NOMO-1 treated with DMSO at 0.1 percent for 48 hours (cell line): ENCODE results near the gene OSBPL6.

Experiments used
- DNase-seq: peaks from one replicate; lab custom pipeline; 2025; ENCODE audit not compliant: unreplicated experiment; lab: John Stamatoyannopoulos, UW

The OSBPL6 gene

GRCh38 chr2:178426388-178426787, 232.1 kb downstream of the OSBPL6 start:
- DNase-seq, result no peak

- no peak for DNase-seq
These were observed 233.1 kb downstream of the OSBPL6 start for GRCh38 chr2:178427458-178427857.

GRCh38 chr2:178428396-178428806, 234.1 kb downstream of the OSBPL6 start:
- DNase-seq, result no peak

- no peak for DNase-seq
These were observed 235.0 kb downstream of the OSBPL6 start for GRCh38 chr2:178429336-178429735.

GRCh38 chr2:178436662-178437061, 242.3 kb downstream of the OSBPL6 start:
- no peak for DNase-seq

GRCh38 chr2:178441426-178441825, 247.1 kb downstream of the OSBPL6 start:
- no peak for DNase-seq

- no peak for DNase-seq
These were observed 254.8 kb downstream of the OSBPL6 start for GRCh38 chr2:178448968-178449661.

- DNase-seq, result no peak
These were observed 255.6 kb downstream of the OSBPL6 start for GRCh38 chr2:178449700-178450523.

- DNase-seq, result peak; percentile 33
These were observed 256.1 kb downstream of the OSBPL6 start for GRCh38 chr2:178450524-178450773.

GRCh38 chr2:178450774-178451525, 256.6 kb downstream of the OSBPL6 start, which contains the start of the genes PJVK and PRKRA:
TSS of gene PJVK (plus strand) at chr2:178451378. CDS start at chr2:178453410, 2,032 bp downstream.
TSS of gene PRKRA (minus strand) at chr2:178451175. CDS start at chr2:178451030, 145 bp downstream.
- peak; percentile 94 for DNase-seq

GRCh38 chr2:178452334-178452733, 258.0 kb downstream of the OSBPL6 start:
- no peak for DNase-seq
